Endothelial cell (in vitro differentiated cells): Measurements from ENCODE around the gene ELMOD1. TPM values are rescaled to one million over a fixed set of nuclear protein-coding genes. Genes with fewer than 3 reads are reported as not detected.

Experiments
- DNase-seq: peaks from one replicate; pipeline ENCODE4 v3.0.0; 2021; ENCODE audit warnings: low spot score
- H3K27ac Mint-ChIP-seq: one replicate; pipeline ENCODE4 v1.8.0; 2021; ENCODE audit warnings: mixed read lengths, inconsistent platforms; ENCODE audit not compliant: unreplicated experiment
- H3K27me3 Mint-ChIP-seq: one replicate; pipeline ENCODE4 v1.8.0; 2021; ENCODE audit warnings: mild to moderate bottlenecking, moderate library complexity, mixed read lengths, inconsistent platforms; ENCODE audit not compliant: unreplicated experiment
- H3K36me3 Mint-ChIP-seq: one replicate; pipeline ENCODE4 v1.8.0; 2021; ENCODE audit warnings: mild to moderate bottlenecking, low read depth, mixed read lengths, inconsistent platforms; ENCODE audit not compliant: unreplicated experiment
- H3K4me1 Mint-ChIP-seq: one replicate; pipeline ENCODE4 v1.8.0; 2021; ENCODE audit warnings: mild to moderate bottlenecking, mixed read lengths, inconsistent platforms; ENCODE audit not compliant: unreplicated experiment
- H3K4me3 Mint-ChIP-seq: one replicate; pipeline ENCODE4 v1.8.0; 2021; ENCODE audit warnings: mild to moderate bottlenecking, mixed read lengths, inconsistent platforms; ENCODE audit not compliant: unreplicated experiment
- H3K9me3 Mint-ChIP-seq: one replicate; pipeline ENCODE4 v1.8.0; 2021; ENCODE audit warnings: mixed read lengths, inconsistent platforms; ENCODE audit not compliant: unreplicated experiment
- CTCF ChIP-seq: fragments of 200-600 bp; sonication (generic); IDR thresholded peaks from one replicate; pipeline ENCODE4 v1.5.0; 2021; ENCODE audit warnings: antibody characterized with exemption; ENCODE audit not compliant: unreplicated experiment
- total RNA-seq: library from RNA; stranded (reverse); fragmentation: NEBNext Ultra II Directional; extraction: Animal tissue kit (Norgen Biotek cat#: 25700); gene quantifications from one replicate; pipeline ENCODE4 v1.2.1, GENCODE V29; 2021; ENCODE audit not compliant: unreplicated experiment

Gene ELMOD1
- total RNA-seq, 1 donor from 2014 or later = 0.51 TPM

GRCh38 chr11:107583629-107584195 is 7.2 kb upstream of the ELMOD1 start:
- TF ChIP-seq CTCF = no peak
- H3K36me3 Mint-ChIP-seq = no peaks in the 10 kb centered on the region
- no peaks in the 10 kb centered on the region for H3K9me3 Mint-ChIP-seq
- no peak for DNase-seq
- H3K4me3 Mint-ChIP-seq = no peak overlapping the region
- no peaks in the 10 kb centered on the region for H3K4me1 Mint-ChIP-seq
- H3K27ac Mint-ChIP-seq = no peak overlapping the region
- H3K27me3 Mint-ChIP-seq = peaks cover 1% of the 10 kb centered on the region

- Mint-ChIP-seq H3K9me3 (no peaks in the 10 kb centered on the region), H3K27ac (no peak overlapping the region), H3K4me1 (peaks cover 10% of the 10 kb centered on the region), H3K27me3 (peaks cover 12% of the 10 kb centered on the region), H3K36me3 (no peaks in the 10 kb centered on the region), H3K4me3 (no peak overlapping the region)
- TF ChIP-seq CTCF = no peak
- DNase-seq = no peak
Measured at GRCh38 chr11:107587306-107587979, 3.5 kb upstream of the ELMOD1 start.

- Mint-ChIP-seq H3K27ac (no peak overlapping the region), H3K9me3 (no peaks in the 10 kb centered on the region), H3K4me1 (peaks cover 10% of the 10 kb centered on the region), H3K36me3 (no peaks in the 10 kb centered on the region), H3K27me3 (peaks cover 17% of the 10 kb centered on the region), H3K4me3 (peak overlapping the region; percentile 92)
- peak; percentile 24 for DNase-seq
- no peak for TF ChIP-seq CTCF
Measured at GRCh38 chr11:107591378-107592230, 657 bp downstream of the ELMOD1 start.

- H3K4me1 Mint-ChIP-seq = peaks cover 10% of the 10 kb centered on the region
- peak overlapping the region; percentile 92 for H3K4me3 Mint-ChIP-seq
- no peaks in the 10 kb centered on the region for H3K9me3 Mint-ChIP-seq
- TF ChIP-seq CTCF = no peak
- H3K27ac Mint-ChIP-seq = no peak overlapping the region
- peaks cover 17% of the 10 kb centered on the region for H3K27me3 Mint-ChIP-seq
- H3K36me3 Mint-ChIP-seq = no peaks in the 10 kb centered on the region
- DNase-seq = no peak
Measured at GRCh38 chr11:107592231-107592590, 1.3 kb downstream of the ELMOD1 start.
